Measurements from ENCODE around the gene ZNF467. TPM values are rescaled to one million over a fixed set of nuclear protein-coding genes. Genes with fewer than 3 reads are reported as not detected.
A peak's percentile ranks its signal among the peaks of the same experiment; 100 is the strongest.

ZNF467 gene
- total and polyA plus RNA-seq, 2 donors (not counting 1 experiment from before 2014, with no cell fraction given): 0.39 to 1.1 TPM

GRCh38 chr7:149774237-149775175 lies 1.1 kb upstream of the ZNF467 start:
- no peak overlapping the region for H3K4me3 ChIP-seq (ENCODE audit: control extremely low read depth in 1 of 5, extremely low read depth in 1 of 5, insufficient read depth in 1 of 5, low read depth in 2 of 5, low read length in 4 of 5)
- Mint-ChIP-seq H3K27ac (peak overlapping the region; percentile 3), H3K27me3 (no peaks in the 10 kb centered on the region), H3K4me1 (peaks cover 9% of the 10 kb centered on the region), H3K9me3 (ENCODE audit: insufficient read depth) (no peaks in the 10 kb centered on the region), H3K4me3 (peak overlapping the region; percentile 69)
- WGBS (ENCODE audit: insufficient coverage): 84% methylated on average over 24 of the region's 27 CpGs
- H3K79me2 ChIP-seq (ENCODE audit: control insufficient read depth, insufficient read depth, low read length): no peaks in the 10 kb centered on the region
- ChIA-PET POLR2A (no interaction called here), CTCF (interaction anchor here (0.7 to 1.0 kb wide), 2 partner anchors 27 to 32 kb away, joined by 3 read pairs; no protein-coding TSS in a partner anchor)
- DNase-seq (peak; percentile 27), ATAC-seq (ENCODE audit: low read depth) (no peak)
- no peaks in the 10 kb centered on the region for H3K36me3 ChIP-seq (replicated peaks in 1 of 2; ENCODE audit: control extremely low read depth in 1 of 2, control insufficient read depth in 1 of 2, extremely low read depth in 1 of 2, insufficient read depth in 2 of 2, low read length in 1 of 2)
- H4K20me1 ChIP-seq (ENCODE audit: control insufficient read depth, insufficient read depth, low read length, poor library complexity, severe bottlenecking): no peaks in the 10 kb centered on the region
- H2AFZ ChIP-seq (ENCODE audit: insufficient read depth, low read depth, low read length, poor library complexity, severe bottlenecking): no peak overlapping the region
- no peak overlapping the region for H3K27ac ChIP-seq (ENCODE audit: low read length in 2 of 2)
- peaks cover 0 to 11% (median 1%) of the 10 kb centered on the region in 4 experiments for H3K27me3 ChIP-seq (replicated peaks in 1 of 4; ENCODE audit: control extremely low read depth in 1 of 4, control insufficient read depth in 3 of 4, insufficient read depth in 4 of 4, low read length in 3 of 4)
- H3K4me1 ChIP-seq (ENCODE audit: control insufficient read depth in 2 of 2, insufficient read depth in 2 of 2, low read length in 2 of 2): peaks cover 7 to 19% of the 10 kb centered on the region in 2 donors
- no peak overlapping the region for H3K9ac ChIP-seq (ENCODE audit: low read length)
- no peaks in the 10 kb centered on the region for H3K9me3 ChIP-seq (ENCODE audit: control extremely low read depth in 1 of 3, control insufficient read depth in 2 of 3, insufficient read depth in 1 of 3, low read length in 2 of 3)
- intact Hi-C loops (cut with micrococcal nuclease): loop anchor here (5.0 kb wide), 4 partner anchors 747 to 1858 kb away; partner anchors contain the start of genes ABCB8, FASTK, PDIA4 and TMUB1
- peak overlapping the region; percentile 99 for H3K4me2 ChIP-seq (replicated peaks; ENCODE audit: low read depth, low read length, poor library complexity, severe bottlenecking)
- TF ChIP-seq CTCF (IDR thresholded peaks at IDR 0.05) (no peak), EZH2 (IDR thresholded peaks at IDR 0.05; ENCODE audit: borderline replicate concordance, insufficient read depth, low read depth, low read length, poor library complexity, severe bottlenecking) (no peak)

Measured in B cell (primary cell).